Activated effector memory CD4-positive, alpha-beta T cell treated with anti-CD3 and anti-CD28 coated beads, Interleukin-2, amount 50 U/mL, for 16 hours (primary cell): Measurements from ENCODE around the gene MAPKAPK3.
A peak's percentile ranks its signal among the peaks of the same experiment; 100 is the strongest.

ENCODE experiments used
- DNase-seq: peaks from one replicate; pipeline ENCODE4 v3.0.0-alpha.2; 2020

Gene MAPKAPK3

GRCh38 chr3:50609071-50609762 lies 7.7 kb upstream of the MAPKAPK3 start:
- DNase-seq = no peak

GRCh38 chr3:50609763-50610085 lies 7.2 kb upstream of the MAPKAPK3 start:
- no peak for DNase-seq

GRCh38 chr3:50610181-50610971 lies 6.6 kb upstream of the MAPKAPK3 start:
- DNase-seq = peak; percentile 81

GRCh38 chr3:50610992-50611463 lies 5.9 kb upstream of the MAPKAPK3 start:
- DNase-seq = no peak

GRCh38 chr3:50611464-50612233 lies 5.3 kb upstream of the MAPKAPK3 start, which contains the start of gene CISH:
TSS of gene CISH (minus strand) at chr3:50611774. CDS start at chr3:50611650, 124 bp downstream.
- peak; percentile 98 for DNase-seq

- DNase-seq = peak; percentile 76
Measured at GRCh38 chr3:50612234-50612882, 4.6 kb upstream of the MAPKAPK3 start.

GRCh38 chr3:50612970-50613846 lies 3.7 kb upstream of the MAPKAPK3 start:
- DNase-seq = no peak

GRCh38 chr3:50615190-50615589 lies 1.8 kb upstream of the MAPKAPK3 start:
- no peak for DNase-seq

- DNase-seq = peak; percentile 93
Measured at GRCh38 chr3:50616003-50616769, 765 bp upstream of the MAPKAPK3 start.

GRCh38 chr3:50616770-50617095 lies 218 bp upstream of the MAPKAPK3 start:
- DNase-seq = peak; percentile 98

- DNase-seq = peak; percentile 69
Measured at GRCh38 chr3:50617911-50618481, 1.0 kb downstream of the MAPKAPK3 start.

GRCh38 chr3:50620420-50620819 lies 3.5 kb downstream of the MAPKAPK3 start:
- DNase-seq = no peak

- no peak for DNase-seq
Measured at GRCh38 chr3:50620820-50621219, 3.9 kb downstream of the MAPKAPK3 start.

GRCh38 chr3:50622881-50623280 lies 5.9 kb downstream of the MAPKAPK3 start:
- DNase-seq = no peak

- peak; percentile 82 for DNase-seq
Measured at GRCh38 chr3:50623840-50624474, 7.0 kb downstream of the MAPKAPK3 start.

GRCh38 chr3:50624634-50625033 lies 7.7 kb downstream of the MAPKAPK3 start:
- DNase-seq = no peak

GRCh38 chr3:50625231-50626182 lies 8.6 kb downstream of the MAPKAPK3 start:
- no peak for DNase-seq

- no peak for DNase-seq
Measured at GRCh38 chr3:50626401-50626800, 9.4 kb downstream of the MAPKAPK3 start.

- no peak for DNase-seq
Measured at GRCh38 chr3:50627407-50628051, 10.6 kb downstream of the MAPKAPK3 start.
